Middle frontal gyrus (tissue), 1 donor: ENCODE measurements around the gene NADSYN1.

Experiments used
- DNase-seq: peaks from one replicate; pipeline ENCODE4 v3.0.0-alpha.2; 2015; ENCODE audit warnings: low spot score; ENCODE audit errors: extremely low spot score

NADSYN1 gene

GRCh38 chr11:71544525-71545214 lies 91.7 kb downstream of the NADSYN1 start:
- no peak for DNase-seq

GRCh38 chr11:71545405-71545966 lies 92.5 kb downstream of the NADSYN1 start:
- no peak for DNase-seq

- no peak for DNase-seq
Measured at GRCh38 chr11:71548120-71548519, 95.1 kb downstream of the NADSYN1 start, which contains the start of gene KRTAP5-9. Gene KRTAP5-9 (plus strand): TSS chr11:71548420. CDS start chr11:71548658, 238 bp downstream.

- DNase-seq: no peak
Measured at GRCh38 chr11:71548716-71549151, 95.7 kb downstream of the NADSYN1 start.
